AML-193 (cell line): Measurements from ENCODE around the gene WBP11.

Experiments
- DNase-seq, 2 experiments: peaks; one replicate each; lab custom pipeline; 2025; lab: John Stamatoyannopoulos, UW

Gene WBP11

DNA sequence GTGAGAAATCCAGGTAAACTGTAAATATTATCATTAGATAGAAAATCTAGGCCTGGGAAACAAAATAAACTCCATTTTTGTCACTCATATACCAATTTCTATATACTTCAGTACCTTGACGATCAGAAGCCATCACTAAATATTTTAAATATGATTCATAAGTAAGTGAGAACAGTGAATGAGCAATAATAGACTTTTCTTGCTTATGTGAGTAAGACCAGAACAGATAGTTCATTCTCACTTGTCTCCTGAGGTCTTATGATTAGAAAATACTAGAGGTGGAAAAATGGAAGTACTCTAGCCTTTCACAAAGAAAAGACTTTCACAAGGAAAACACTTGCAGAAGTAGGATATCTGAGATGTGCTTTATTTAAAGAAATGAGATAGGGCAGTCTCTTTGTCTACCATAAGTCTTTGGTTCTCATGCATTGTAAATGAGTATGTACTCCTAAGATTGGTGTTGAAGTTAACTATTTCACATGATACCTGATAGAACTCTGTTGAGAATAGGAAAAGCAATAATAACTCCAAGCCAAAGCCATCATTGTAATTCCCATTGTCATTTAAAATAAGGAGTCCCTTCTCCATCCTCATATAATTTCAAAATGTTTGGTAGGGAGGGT, 20.8 kb upstream of the WBP11 start:
- DNase-seq: no peak

DNA sequence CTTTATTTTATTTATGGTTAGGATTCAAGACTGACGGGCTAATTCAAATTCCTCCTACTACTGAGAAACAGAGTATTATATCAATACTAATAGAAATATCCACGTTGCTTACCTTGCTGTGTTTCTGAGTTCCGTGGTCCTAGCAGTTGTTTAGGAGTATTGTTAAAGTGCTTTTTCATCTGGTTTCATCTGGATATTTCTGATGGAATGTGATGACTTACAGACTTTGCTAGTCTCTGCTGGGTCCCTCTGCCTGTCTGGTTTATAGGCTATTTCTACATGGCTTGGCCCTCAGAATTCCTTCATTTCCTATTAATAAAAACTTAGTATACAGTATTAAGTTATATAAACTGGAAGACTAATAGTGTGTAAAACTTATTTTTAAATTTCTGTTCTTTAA, 10.7 kb upstream of the WBP11 start, which contains the start of gene SMCO3:
SMCO3 (minus strand) TSS at position 169 of the 400 bp plus-strand sequence. CDS start 7,502 bp downstream, outside the sequence.
- DNase-seq: no peak

DNA sequence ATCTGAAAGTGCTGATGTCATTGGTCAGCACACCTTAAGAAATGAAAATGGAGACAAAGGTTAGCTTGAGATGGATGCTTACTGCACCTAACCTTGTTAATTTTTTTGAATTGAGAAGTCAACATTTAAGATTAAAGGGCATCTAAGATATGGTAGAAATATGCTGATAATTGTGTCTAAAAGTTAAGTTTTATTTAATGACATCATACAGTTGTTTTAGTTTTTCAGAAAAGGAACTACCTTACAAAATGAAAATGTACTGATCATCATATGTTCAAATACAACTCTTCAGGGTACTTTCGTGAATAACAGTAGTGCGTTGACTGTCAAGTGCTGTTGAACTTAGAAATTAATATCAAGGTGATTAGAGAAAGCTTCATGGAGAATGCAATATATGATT, 8.2 kb upstream of the WBP11 start:
- DNase-seq: no peak

DNA sequence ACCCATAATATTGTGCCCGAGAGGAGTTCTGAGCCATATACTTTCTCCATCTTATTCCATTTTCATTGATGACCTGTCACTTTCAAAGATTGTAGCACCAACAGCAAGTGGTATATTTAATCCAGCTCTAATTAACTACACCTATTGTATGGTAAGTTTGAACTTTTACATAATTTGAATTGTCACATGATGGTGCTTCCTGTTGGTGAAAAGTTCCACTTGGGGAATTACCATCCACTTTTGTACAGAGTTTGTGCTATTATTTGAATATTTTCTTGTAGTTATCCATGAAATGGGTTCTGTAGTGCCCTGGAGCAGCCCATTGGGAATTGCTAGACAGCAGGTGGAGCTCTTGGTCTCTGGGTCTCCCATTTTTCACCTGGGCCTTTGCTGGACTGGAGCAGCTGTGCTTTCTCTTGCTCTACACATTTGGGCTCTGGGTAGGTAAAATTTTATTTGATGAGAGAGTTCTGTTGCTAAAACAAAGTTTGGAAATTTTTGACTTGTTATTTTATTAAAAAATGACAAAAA, 7.7 kb upstream of the WBP11 start:
- no peak for DNase-seq

DNA sequence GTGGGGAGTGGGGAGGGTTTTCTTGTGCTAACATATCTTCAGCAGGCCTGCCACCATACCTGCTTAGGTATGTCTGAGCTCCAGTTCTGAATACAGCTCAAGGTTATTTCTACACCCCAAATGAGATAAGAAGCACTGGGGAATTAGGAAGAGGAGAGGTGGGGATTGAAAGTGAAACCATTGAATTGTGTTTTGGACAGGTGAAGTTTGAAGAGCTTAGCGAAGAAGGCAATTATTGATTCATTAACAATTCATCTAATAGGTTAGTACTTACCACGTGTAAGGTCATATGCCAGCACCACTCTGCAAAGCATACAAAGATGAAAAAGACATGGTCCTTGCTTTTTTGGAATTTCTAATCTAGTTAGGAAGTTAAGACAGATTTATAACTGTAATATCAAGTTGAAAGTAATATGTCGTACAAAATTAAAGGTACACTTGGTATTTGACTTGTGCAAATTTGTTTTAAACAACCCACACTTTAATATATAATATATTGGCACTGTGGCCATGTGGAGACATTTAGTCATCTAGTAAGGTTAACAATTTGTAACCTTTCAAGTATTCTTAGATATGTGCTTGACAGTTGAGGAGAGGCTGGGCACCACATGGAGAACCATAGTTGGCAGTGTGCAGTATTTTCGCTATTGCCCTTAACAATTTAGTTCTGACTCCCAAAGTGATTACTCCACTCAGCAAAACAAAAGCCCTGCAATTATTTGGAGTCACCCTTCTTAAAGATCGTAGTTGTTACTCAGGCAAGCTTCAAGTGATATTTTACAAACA, 7.1 kb upstream of the WBP11 start:
- DNase-seq: no peak

DNA sequence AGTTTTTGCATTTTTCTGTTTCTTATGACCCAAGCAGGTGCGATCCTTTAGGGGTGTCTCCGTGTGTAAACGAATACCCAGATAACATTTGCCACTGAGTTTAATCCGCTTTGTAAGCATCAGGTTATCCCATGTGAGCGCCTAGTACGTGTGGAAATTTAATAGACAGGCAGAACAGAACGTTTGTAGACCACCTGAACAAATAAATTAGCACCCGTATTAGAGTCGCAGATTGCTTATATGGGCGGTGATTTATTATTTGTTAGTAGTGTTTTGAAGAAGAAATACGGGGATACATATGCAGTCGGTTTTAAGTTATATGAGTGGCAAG, 517 bp upstream of the WBP11 start:
- no peak for DNase-seq

DNA sequence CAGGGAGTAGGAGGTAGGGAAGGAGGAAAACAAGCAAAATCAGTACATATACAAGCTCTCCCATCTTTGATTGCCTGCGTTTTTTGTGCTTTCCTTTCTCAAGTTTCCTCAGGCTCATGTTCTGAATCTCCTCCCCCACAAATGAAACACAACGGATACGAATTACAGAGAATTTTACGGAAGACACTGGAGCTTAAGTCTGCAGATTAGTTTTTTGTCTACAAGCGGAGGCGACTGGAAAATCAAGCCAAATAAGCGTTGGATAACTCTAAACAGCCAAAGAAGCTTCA, 612 bp downstream of the WBP11 start:
- no peak for DNase-seq

DNA sequence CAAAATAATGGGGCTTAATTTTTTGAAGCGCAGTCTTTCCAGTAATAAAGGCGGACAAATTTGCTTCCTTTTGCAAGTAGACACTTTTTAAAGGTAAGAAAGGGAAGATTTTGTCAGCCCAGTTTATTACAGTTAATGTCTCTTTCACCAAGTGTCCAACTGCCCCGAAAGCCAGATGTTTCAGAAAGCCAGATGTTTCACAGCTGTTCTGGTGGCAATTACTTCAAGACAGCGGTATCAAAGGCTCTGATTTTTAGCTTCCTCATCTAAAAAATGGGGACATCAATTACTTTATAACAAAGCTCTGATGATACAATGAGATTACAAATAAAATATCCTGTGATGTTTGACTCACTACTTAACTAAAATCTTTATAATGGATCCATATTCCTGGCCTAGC, 1.0 kb downstream of the WBP11 start:
- no peak for DNase-seq

DNA sequence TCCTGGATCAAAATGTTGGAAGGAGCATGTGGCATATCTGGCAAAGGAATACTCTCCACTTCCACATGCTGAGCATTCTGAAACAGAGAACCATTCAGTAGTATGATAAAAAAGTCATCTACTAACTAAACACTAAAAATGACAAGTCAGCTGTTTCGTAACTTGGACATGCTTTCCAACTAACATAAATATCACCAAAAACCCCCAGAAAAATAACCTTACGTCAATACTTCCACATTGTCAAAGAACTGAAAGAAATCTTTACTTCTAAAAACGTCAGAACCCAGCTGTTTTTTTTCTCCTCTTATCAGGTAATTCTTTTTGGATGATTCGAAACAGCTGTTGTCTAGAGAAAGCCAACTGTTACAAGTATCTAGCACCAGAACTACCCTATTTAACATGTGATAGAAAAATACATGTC, 8.2 kb downstream of the WBP11 start:
- no peak for DNase-seq

DNA sequence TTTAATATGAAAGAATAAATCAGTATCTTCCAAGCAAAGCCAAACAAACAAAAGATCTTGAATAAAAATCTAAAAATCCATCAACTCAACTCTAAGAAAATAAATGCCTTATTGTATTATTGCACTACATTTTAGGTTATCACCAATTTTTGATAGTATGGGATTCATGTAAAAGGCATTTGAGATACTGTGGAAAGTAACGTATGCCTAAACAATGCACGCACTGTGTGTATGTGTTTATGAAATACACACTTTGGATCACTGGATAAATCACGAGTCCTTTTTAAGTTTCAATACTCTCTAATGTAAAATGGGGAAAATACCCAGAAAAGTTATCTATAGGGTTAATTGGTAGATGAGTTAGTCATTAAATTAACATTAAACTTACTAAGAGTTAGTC, 17.7 kb downstream of the WBP11 start:
- no peak for DNase-seq

DNA sequence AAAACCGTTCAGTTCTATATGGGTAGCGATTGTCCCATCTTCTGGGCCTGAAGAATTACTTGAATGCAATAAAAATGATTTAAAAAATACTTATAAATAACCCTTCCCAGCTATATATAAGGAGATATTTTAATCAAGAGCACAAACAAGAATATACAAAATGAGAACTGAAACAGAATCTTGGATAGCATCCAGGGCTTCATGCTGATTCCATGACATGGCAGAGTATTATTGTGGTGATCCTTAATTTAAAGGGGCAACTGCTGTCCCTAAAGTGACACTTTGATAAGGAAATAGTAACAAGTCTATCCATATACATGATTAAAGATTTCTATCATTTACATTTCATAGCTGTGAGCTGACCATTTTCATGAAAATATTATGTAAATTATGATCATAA, 18.8 kb downstream of the WBP11 start:
- no peak for DNase-seq

DNA sequence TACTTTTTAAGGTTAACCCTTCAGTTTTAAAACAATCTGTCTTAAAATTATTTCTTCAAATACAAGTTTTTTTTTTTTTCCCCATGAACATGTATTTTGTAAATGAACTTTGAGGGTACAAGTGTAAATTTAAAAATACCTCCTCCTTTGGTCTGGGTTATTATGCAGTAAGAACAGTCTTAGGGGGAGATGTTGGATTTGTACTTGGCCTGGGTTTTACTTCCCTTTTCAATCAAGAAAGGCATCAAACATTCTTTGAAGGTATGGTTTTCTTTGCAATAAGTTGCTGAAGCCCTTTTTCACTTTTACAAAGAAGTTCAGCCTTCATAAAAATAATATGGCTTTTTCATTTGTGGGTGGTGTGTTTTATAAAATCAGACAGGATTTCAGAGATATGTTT, 20.5 kb downstream of the WBP11 start:
- no peak for DNase-seq

DNA sequence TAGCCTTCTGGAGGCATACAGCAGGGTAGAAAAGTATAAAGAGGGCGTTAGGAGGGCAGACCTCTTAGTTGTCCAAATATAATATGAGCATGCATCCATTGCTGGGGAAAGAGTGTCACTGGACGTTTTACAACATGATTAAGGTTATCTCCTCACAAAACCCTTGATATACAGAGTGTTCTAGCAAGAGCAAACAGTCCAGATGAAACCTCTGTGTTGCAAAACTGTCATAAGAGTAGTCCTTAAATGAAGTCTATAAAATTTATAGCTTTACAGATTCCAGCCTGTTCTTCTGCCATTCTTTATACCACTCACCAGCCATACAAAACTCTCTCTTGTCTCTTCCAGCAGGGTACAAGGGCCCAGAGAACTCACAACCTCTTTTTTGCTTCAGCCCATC, 21.7 kb downstream of the WBP11 start:
- DNase-seq: no peak

DNA sequence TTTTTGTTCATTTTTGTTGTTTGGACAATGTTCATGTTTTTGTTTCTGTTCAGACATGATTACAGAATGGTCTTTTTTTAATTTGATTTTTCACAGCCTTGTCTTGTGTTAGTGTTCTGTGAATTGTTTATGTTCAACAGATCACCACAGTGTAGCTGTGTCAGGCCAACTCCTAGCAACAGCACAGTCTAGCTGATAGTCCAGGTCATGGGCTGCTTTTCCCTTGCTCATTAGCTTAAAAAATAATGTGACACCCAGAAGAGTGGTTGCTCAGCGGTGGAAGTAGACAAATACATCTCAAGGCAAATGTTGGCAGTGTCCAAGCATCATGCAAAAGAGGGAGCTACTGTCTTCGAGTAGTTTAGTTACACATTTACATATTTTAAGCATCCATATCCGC, 22.4 kb downstream of the WBP11 start:
- DNase-seq: no peak

DNA sequence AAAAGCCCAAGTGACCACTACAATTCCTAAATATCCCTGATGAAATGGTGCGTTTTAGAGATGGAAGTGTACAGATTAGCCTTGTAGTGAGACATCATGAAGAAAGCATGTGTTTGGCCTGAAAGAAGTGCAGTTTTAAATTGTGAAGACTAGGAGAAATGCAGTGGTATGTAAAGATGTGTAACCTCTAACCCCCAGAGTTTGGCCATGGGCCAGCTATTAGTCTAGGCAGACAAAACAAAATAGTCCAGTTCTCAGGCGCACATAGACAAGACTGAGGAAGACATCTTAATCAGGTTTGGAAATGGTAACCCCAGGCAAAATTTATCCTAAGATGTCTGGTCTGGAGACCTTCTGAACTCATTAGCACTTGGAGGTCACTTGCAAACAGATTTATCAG, 23.4 kb downstream of the WBP11 start:
- DNase-seq: no peak

DNA sequence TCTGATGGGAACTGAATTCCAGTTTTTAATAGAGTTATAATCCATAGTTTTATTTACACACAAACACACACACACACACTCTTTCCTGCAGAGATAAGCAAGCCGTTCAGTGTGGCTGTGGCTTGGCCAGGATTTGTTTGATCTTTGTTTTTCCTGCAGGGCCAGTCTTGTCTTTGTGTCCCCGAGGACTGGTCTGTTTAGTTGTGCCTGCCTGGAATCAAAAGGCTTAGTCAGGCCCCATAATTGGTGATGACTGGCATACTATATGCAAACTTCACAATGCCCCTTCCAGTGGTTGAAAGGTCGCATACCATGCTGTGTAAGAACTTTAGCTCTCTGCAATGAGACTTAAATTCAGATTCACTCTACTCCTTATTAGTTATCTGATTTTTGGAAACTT, 26.0 kb downstream of the WBP11 start:
- DNase-seq: no peak

DNA sequence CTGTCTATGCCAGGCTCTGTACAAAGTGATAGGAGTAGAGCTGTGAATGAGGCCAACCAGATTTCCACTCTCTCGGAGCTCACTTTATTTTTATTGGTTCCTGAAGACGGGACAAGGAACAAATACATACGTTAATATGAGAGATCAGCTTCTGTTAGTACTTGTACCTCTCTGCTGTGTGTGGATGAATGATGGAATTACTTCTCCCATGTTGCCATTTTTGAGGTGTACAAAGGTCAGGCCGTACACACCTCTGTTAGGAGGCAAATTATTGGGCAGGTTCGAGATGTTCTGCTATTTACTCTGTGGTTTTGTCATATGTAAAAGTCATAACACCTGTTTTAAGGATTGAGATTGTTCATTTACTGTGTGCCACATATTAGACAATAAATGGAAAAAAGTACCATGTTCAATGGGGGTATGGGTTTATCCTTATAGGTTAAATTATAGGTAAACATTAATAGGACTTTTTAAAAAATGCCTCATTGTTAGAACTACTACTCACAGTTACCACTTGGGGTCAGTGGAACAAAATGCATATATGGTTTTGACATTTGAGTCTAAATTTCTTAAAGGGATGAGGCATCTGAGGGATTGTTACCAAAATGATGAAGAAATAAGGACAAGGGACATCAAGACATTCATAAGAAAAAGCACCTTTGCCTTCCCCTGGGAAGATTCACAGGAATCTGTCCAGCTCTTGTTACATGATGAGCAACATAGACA, 26.9 kb downstream of the WBP11 start:
- DNase-seq: peak; percentile 8 to 25

DNA sequence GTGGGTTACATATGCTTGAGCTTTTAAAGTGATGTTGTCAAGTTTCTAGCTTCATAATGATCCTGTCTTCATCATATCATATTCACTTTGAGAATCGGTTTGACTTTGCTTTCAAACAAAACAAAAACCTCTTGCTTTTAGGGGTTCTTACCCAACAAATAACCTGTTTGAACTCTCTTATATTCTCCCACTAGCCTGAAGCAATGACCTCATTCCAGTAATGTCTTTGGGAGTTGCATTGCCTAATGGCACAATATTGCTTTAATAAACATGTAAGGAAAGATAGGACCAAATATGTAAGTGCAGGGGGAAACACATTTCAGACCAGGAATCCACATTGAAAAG, 27.7 kb downstream of the WBP11 start:
- DNase-seq: peak in 1 of 2 experiments; percentile 13

DNA sequence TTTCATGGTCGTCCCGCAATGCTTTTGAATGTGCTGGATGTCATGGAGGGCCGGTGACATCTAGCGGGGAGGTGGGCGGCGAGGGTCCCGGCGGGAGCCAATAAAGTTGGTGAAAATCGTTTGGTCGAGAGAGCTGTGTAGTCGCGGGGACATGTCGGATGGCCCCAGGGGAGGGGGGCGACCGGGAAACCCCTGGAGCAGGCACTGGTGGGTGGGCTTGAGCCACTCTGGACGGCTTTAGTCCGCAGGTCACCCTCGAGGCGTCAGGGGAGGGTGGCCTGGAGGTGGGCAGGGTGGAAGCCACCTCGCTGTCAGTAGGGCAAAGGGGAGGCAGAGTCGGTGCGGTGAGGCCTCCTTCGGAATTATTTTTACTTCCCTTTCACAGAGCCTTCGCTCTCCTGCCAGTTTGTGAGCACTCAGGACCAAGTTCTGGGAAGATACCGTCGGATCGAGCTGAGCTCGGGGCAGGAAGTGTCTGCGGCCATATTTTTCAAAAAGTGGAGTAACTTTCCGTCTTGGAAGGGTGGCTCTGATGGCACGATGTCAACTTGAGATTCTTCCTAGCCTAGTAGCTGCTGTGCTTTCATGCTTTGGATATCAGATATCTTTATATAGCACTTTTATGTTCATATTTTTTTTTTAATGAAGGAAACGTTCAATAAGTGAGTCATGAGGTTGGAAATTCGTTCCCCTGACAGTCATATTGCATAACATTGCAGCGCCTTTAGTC, 28.2 kb downstream of the WBP11 start:
- peak in 1 of 2 experiments; percentile 7 for DNase-seq

DNA sequence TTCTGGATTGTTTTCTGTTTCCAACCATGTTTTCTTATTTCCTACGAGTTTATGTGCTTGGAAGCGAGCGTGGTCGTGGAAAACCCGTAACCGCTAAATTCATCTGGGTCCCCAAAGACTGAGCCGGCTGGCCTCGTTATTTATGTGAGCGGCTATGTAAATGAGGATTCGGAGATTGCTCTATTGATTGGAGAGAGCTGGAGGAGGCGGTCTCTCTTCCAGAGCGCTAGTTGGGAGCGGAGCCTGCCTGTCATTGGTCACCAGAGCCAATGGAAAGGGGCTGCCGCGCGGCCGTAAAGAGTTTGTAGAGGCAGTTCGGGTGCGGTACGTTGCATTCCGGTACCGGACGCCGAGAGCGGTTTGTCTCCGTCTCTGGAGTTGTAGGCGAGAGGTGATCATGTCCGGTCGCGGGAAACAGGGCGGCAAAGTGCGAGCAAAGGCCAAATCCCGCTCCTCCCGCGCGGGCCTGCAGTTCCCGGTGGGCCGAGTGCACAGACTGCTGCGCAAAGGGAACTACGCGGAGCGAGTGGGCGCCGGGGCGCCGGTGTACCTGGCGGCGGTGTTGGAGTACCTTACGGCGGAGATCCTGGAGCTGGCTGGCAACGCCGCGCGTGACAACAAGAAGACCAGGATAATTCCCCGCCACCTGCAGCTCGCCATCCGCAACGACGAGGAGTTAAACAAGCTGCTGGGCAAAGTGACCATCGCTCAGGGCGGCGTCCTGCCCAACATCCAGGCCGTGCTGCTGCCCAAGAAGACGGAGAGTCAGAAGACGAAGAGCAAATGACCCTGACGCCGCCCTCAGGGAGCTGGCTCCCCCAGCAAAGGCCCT, 29.0 kb downstream of the WBP11 start:
- peak; percentile 35 to 36 for DNase-seq

DNA sequence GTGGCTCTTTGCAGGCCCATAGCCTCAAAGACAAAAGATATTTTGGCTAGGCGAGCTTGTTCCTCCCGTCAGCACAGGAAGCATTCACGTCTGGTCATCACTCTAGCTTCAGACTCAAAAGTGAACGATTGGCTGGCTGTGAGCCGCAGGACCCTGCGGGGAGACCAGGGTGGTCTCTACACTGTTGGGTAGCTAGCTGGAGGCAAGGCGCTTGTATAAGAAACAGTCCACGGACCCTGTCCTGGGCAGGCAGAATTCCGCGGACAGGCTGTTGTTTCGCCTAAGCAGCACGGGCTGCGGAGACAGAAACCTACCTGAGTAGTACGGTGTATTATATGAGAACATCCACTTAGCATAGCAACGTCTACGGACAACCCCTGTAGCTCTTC, 29.6 kb downstream of the WBP11 start:
- no peak for DNase-seq

DNA sequence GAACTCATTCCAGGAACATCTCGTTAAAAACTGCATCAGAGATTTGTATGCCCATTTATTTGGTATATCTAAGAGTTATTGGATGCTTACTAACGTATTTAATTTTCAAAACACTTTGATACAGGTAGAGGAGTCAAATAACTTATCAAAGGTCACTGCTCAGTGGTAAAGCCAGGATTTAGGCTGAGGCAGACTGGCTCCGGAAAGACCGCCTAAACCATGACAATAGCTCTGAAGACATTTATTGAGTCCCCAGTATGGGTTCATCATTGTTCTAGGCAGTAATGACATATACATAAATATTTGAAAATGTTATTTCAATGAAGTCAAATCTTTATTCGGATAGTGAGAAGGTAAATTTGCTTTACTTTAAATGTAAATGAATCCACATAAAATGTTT, 30.3 kb downstream of the WBP11 start:
- DNase-seq: no peak
